HG02884 (cell line): Measurements from ENCODE around the gene OLFM1.

Experiments
- ATAC-seq: cut with Tn5 transposase; IDR thresholded peaks from one replicate; pipeline ENCODE4 v1.9.1; 2021; ENCODE audit warnings: mild to moderate bottlenecking, moderate library complexity; ENCODE audit not compliant: unreplicated experiment

OLFM1 gene

GRCh38 chr9:135130207-135130976 lies 42.9 kb downstream of the OLFM1 start:
- no peak for ATAC-seq

DNA sequence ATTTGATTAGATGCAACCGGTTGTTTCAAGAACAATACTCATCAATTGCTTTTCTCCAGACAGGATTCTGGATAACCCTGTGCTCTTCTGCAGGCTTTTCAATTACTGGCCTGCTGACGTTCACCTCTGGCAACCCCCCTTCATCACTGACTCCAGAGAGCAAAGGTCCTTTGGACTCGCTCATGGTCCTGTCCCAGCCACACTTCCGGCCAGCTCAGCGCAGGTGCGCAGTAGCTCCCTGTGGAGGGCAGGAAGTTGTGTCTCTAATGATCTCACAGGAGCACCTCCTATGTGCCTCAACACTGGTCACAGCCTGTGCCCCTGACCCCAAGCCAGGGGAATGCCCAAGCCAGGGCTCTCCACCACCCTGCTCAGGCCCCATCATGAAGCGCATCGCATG lies 44.0 kb downstream of the OLFM1 start:
- no peak for ATAC-seq

DNA sequence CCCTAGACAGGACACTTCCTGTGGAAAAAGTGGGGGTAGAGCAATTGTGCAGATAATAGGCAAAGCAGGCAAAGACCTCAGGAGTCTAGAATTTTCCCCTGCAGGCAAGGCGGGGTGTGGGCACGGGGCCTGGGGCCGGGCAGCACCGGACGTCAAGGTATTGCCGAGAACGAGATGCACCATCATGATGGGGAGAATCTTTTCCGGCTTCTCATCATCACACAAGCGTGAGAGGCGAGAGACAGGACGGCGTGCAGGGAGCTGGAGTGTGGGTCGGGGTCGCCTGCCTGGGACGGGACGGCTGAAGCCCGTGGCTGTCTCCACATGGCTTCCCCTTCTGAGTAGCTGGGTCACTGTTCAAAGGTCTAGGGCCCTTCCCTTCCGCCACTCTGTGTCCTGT lies 44.5 kb downstream of the OLFM1 start:
- ATAC-seq: no peak

DNA sequence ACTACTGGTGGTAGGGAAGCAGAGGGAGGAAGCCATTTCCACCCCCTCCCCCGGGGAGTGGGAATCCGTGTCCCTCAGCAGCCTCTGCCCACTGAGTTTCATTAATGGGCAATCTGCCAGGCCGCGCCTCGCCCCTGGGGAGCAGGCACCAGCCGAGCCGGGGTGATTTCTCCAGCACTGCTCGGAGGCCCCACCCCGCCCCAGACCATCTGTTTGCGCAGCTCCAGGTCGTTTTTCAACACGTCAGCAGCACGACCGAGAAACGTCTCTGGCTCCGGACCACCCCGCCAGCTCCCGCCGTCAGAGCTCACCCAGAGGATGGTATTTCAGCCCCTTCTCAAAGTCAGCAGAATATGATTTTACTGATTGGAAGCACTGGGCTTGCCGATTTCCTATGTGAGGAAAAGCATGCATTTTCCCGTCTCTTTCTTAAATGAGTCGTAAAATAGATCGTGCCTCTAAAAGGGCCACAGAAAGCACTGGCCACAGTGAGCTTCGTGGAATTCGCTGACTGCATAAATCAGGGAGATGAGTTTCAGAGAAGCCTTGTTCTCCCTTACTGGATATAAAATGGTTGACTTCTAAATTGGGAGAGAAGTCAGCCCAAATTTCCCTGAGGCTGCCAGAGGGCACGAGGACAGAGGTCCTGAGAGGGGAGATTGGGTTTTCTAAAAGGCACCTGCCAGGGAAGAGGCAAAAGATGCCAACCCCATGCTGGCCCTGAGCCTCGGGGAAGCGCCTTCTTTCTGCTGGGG lies 47.0 kb downstream of the OLFM1 start:
- no peak for ATAC-seq

DNA sequence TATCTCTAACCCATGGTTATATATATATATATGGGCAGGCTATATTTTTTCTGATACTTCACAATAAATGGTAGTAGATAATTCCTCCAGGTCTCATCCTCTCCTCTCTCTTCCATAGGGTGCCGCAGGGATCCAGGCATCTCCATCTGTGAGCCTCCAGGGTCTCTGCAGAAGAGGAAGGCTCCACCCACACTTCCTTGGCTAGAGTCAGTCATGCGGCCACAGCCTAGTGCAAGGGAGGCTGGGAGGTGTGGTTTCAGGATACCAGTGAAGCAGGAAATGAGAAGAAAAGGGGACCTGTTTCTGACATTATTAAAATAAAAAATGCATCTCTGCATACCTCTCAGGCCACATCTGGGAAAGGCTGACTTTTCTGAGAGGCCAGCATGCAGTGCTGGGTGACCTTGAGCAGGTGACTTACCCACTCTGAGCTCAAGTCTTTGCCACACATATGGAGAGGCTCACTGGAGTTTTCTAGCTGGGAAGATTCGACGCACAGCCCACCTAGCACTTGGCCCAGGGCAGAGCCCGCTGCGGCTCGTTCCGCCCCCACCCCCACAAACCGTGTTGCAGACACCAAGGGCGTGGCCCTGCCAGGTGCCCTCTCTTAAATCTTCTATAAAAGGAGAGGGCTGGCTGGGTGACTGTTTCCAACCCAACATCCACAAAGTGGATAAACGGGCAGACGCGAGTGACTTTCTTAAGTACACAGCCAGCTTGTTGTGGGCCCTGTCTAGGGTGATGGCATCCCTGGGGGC lies 47.9 kb downstream of the OLFM1 start:
- no peak for ATAC-seq

- ATAC-seq: no peak
Measured at GRCh38 chr9:135135929-135136315, 48.5 kb downstream of the OLFM1 start.

GRCh38 chr9:135136481-135136880 lies 49.0 kb downstream of the OLFM1 start:
- ATAC-seq: no peak

DNA sequence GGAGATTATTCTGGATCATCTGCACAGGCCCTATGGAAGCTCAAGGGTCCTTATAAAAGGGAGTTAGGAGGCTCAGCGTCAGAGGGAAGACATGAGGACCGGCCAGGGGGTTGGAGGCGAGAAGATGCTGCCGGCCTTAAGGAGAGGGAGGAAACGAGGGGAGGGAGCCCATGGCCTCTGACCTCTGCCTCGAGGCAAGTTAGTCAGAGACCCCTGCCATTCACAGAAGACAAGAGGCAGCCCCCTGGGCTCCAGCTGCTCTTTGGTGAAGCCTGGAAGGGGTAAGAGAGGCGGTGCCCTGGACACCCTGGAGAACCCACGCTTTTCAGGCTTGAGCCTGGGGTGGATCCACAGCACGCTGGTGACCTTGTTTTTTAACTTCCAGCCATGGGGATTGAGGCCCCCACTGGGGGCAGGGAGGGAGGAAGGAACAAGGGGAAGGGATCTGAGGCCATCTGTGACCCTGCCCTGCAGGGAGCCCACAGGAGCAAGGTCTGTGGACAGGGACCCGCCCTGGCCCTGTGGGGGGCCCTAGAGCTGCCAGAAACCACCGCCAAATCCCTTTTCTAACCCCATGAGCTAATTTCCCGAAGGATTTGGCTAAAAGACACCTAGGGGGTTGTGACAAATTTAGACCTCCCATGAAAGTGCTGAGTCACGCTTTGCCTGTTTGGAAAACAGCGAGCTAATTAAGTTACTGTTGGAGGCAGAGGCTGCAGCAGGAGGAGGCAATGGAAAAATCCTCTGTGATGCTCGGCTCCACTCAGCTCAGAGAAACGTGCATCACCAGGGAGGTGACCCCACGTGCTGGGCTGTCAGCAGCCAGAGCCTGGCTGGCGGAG lies 49.7 kb downstream of the OLFM1 start:
- ATAC-seq: no peak

DNA sequence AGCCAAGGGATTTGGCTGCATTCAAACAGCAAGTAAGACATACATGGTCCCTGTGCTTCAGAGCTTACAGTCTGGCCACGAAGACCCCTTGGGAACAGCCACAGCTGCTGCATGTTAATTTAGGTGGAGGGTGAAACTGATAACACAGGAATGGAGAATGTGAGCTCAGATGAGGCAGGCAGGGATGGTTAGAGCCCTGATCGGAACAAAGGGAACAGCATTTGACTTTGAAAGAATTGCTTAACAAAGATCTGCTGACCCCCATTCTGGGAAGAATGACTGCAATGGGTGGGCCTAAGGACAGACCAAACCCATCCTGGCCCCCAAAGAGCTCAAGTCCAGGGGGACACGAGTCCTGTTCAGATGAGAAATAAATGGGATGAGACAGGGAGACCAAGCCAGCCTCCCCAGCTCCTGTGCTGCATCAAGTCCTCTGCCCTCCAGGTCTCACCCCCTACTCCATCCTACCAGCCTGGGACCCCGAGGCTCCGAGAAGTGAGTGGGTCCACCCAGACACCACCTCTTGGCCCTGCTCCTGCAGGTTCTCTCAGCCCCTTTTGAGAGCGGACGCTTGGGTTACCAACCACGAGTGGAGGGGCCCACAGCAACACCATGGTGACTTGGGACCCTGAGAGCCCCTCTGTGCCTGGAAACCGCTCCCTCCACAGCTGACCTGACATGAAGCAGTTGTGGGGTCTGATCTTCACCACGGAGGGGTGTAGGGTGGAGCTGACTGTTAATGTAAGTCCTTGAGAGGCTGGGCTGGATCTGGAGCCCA lies 50.8 kb downstream of the OLFM1 start:
- ATAC-seq: no peak

GRCh38 chr9:135139366-135139959 lies 52.0 kb downstream of the OLFM1 start:
- ATAC-seq: no peak

- no peak for ATAC-seq
Measured at GRCh38 chr9:135141183-135141774, 53.8 kb downstream of the OLFM1 start.

DNA sequence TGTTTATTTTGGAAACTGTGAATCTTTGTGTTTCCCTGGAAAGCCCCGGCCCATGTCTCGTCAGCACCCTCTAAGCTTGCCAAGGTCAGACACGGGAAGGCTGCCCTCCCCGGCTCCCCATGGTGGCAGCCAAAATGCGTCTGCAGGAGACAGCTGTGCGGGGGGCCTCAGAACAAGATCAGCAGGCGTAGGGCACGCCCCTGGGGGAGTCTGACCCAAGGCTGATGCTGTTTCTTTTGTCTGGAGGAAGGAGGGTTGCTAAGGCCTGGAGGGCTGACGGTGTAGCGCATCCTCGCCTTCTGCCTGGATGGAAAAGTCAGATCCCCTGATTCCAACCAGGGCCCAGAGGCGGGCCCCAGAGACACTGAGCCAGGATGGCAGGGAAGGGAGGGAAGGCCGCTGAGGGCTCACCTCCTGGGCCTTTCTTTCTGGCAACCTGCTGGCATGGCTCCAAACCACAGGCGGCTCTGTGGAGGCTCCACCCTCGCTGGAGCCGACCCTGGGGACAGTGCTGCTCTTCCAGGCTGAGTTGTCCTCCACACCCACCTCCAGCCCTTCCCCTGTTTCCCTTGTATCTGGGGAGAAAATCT lies 57.2 kb downstream of the OLFM1 start:
- ATAC-seq: no peak

- no peak for ATAC-seq
Measured at GRCh38 chr9:135145312-135145711, 57.8 kb downstream of the OLFM1 start.

- no peak for ATAC-seq
Measured at GRCh38 chr9:135146241-135146640, 58.8 kb downstream of the OLFM1 start.

DNA sequence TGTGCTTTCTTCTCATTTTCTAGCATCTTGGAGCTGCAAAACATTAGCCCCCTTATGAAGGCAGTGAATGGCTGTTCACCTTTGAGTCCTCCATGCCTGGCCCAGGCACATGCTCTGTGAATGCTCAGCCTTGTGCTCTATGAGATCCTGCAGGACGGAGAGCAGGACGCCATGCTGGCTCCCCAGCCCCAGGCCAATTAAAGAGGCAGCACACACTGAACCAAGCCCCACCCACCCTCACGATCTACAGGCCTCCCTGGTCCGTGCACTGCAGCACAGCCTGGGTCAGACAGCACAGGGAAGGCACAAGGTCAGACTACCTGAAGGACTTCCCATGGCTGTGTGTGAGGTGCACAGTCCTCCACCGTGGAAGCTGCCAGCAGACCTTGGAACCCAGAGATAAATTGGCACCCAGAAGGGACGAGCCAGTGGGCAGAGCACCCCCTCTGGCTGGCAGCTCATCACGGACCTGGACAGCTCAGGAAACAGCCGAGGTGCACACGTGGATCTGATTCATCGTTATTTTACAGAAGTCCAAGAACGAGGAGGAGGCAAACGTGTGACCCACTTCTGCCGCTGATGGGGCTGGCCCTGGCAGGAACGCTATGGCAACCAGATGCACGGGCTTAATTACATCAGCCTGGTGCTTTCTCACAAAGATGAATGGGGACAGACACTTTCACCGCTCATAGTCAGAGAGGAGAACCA lies 59.5 kb downstream of the OLFM1 start:
- no peak for ATAC-seq

DNA sequence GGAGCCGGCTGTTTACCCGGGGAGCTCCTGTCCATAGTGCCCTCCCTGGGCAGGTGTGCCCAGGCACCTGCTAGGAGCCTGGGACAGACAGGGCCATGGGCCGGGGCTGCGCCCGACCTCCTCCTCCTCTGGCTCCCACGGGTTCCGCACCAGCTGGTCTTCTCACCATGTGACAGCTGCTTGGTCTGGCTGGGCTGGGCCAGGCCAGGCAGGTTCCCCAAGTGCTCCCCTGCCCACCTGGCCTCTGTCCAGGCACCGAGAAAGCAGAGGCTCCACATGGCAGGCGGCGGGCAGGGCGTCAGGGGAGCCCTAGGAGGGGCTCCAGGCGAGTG lies 60.0 kb downstream of the OLFM1 start:
- no peak for ATAC-seq

- ATAC-seq: no peak
Measured at GRCh38 chr9:135147938-135148337, 60.5 kb downstream of the OLFM1 start.

- ATAC-seq: no peak
Measured at GRCh38 chr9:135148386-135148785, 60.9 kb downstream of the OLFM1 start.
